Urinary bladder (tissue), 4 donors: ENCODE results near the gene AOPEP. TPM values are rescaled to one million over a fixed set of nuclear protein-coding genes. Genes with fewer than 3 reads are reported as not detected.

ENCODE experiments used
- DNase-seq: peaks from one replicate; pipeline ENCODE4 v3.0.0-alpha.2; 2015; ENCODE audit errors: extremely low spot score
- H3K27ac ChIP-seq: one replicate; pipeline ENCODE4 v1.5.1; 2013; ENCODE audit warnings: low read depth, mild to moderate bottlenecking, moderate library complexity
- H3K36me3 ChIP-seq: one replicate; pipeline ENCODE4 v1.6.1; 2013; ENCODE audit warnings: mild to moderate bottlenecking, moderate library complexity; ENCODE audit not compliant: insufficient read depth
- H3K4me1 ChIP-seq: one replicate; pipeline ENCODE4 v1.6.1; 2013; ENCODE audit warnings: mild to moderate bottlenecking, moderate library complexity; ENCODE audit not compliant: insufficient read depth
- H3K4me3 ChIP-seq: one replicate; pipeline ENCODE4 v1.5.1; 2013; ENCODE audit warnings: low read depth, low read length
- WGBS: extraction: QIAGEN DNeasy Blood & Tissue Kit; methylation state at CpG from one replicate; pipeline ENCODE4 v1.1.7; 2013; 5-methylcytosine and 5-hydroxymethylcytosine counted together
- polyA plus RNA-seq: library from polyadenylated mRNA; stranded (reverse); fragments of 200-250 nt; gene quantifications from one replicate; pipeline ENCODE4 v1.2.3, GENCODE V29; 2013
- total RNA-seq: library from RNA; depleted of rRNA; stranded (reverse); fragments of >200 nt; gene quantifications from one replicate; pipeline ENCODE4 v1.2.3, GENCODE V29; 2014
- donor health status: healthy with polysubstance abuse.
- donor health status: healthy.

The AOPEP gene
- total and polyA plus RNA-seq, 2 donors, result 99.2 to 136 TPM

- Histone ChIP-seq H3K27ac (no peak overlapping the region), H3K36me3 (no peaks in the 10 kb centered on the region), H3K4me3 (no peak overlapping the region), H3K4me1 (no peaks in the 10 kb centered on the region)
- WGBS, result 88% methylated on average over 4 of the region's 4 CpGs
- DNase-seq, result no peak
Measured at GRCh38 chr9:94699715-94700373, 26.7 kb upstream of the AOPEP start.

GRCh38 chr9:94700445-94700844 lies 26.1 kb upstream of the AOPEP start:
- 73% methylated on average over 3 of the region's 3 CpGs for WGBS
- no peak overlapping the region for H3K27ac ChIP-seq
- H3K36me3 ChIP-seq, result no peaks in the 10 kb centered on the region
- H3K4me3 ChIP-seq, result no peak overlapping the region
- no peak for DNase-seq
- no peaks in the 10 kb centered on the region for H3K4me1 ChIP-seq

GRCh38 chr9:94703488-94704140 lies 22.9 kb upstream of the AOPEP start:
- no peaks in the 10 kb centered on the region for H3K36me3 ChIP-seq
- no peaks in the 10 kb centered on the region for H3K4me1 ChIP-seq
- WGBS, result 43% methylated on average over 4 of the region's 4 CpGs
- H3K27ac ChIP-seq, result no peak overlapping the region
- H3K4me3 ChIP-seq, result no peak overlapping the region
- DNase-seq, result no peak

GRCh38 chr9:94705162-94705702 lies 21.3 kb upstream of the AOPEP start:
- 51% methylated on average over 7 of the region's 7 CpGs for WGBS

GRCh38 chr9:94706922-94707321 lies 19.6 kb upstream of the AOPEP start:
- H3K27ac ChIP-seq, result no peak overlapping the region
- 82% methylated on average over 5 of the region's 5 CpGs for WGBS
- no peaks in the 10 kb centered on the region for H3K4me1 ChIP-seq
- DNase-seq, result no peak
- no peaks in the 10 kb centered on the region for H3K36me3 ChIP-seq
- no peak overlapping the region for H3K4me3 ChIP-seq

More at GRCh38 chr9:94705162-94705702, 21.3 kb upstream of the AOPEP start:
- Histone ChIP-seq H3K4me1 (no peaks in the 10 kb centered on the region), H3K36me3 (no peaks in the 10 kb centered on the region), H3K27ac (peak overlapping the region; percentile 23), H3K4me3 (no peak overlapping the region)
- DNase-seq, result no peak

- Histone ChIP-seq H3K27ac (no peak overlapping the region), H3K36me3 (no peaks in the 10 kb centered on the region), H3K4me1 (no peaks in the 10 kb centered on the region), H3K4me3 (no peak overlapping the region)
- no peak for DNase-seq
- 70% methylated on average over 7 of the region's 7 CpGs for WGBS
Measured at GRCh38 chr9:94713436-94714215, 12.9 kb upstream of the AOPEP start.

- 73% methylated on average over 4 of the region's 4 CpGs for WGBS
- no peak overlapping the region for H3K4me3 ChIP-seq
- no peak for DNase-seq
- H3K27ac ChIP-seq, result no peak overlapping the region
- H3K4me1 ChIP-seq, result no peaks in the 10 kb centered on the region
- H3K36me3 ChIP-seq, result no peaks in the 10 kb centered on the region
Measured at GRCh38 chr9:94714494-94714893, 12.0 kb upstream of the AOPEP start.

GRCh38 chr9:94717761-94718160 lies 8.7 kb upstream of the AOPEP start:
- H3K36me3 ChIP-seq, result no peaks in the 10 kb centered on the region
- H3K4me1 ChIP-seq, result no peaks in the 10 kb centered on the region
- H3K27ac ChIP-seq, result no peak overlapping the region
- DNase-seq, result no peak
- 41% methylated on average over 3 of the region's 3 CpGs for WGBS
- H3K4me3 ChIP-seq, result no peak overlapping the region

GRCh38 chr9:94718936-94719335 lies 7.6 kb upstream of the AOPEP start:
- no peak for DNase-seq
- Histone ChIP-seq H3K4me3 (no peak overlapping the region), H3K4me1 (no peaks in the 10 kb centered on the region), H3K27ac (no peak overlapping the region), H3K36me3 (no peaks in the 10 kb centered on the region)
- WGBS, result 83% methylated on average over 1 of the region's 1 CpG

- 86% methylated on average over 4 of the region's 4 CpGs for WGBS
- H3K27ac ChIP-seq, result no peak overlapping the region
- no peak overlapping the region for H3K4me3 ChIP-seq
- DNase-seq, result no peak
- H3K4me1 ChIP-seq, result no peaks in the 10 kb centered on the region
- no peaks in the 10 kb centered on the region for H3K36me3 ChIP-seq
Measured at GRCh38 chr9:94719878-94720277, 6.6 kb upstream of the AOPEP start.

GRCh38 chr9:94720846-94721549 lies 5.5 kb upstream of the AOPEP start:
- Histone ChIP-seq H3K27ac (no peak overlapping the region), H3K4me3 (no peak overlapping the region), H3K4me1 (no peaks in the 10 kb centered on the region), H3K36me3 (no peaks in the 10 kb centered on the region)
- DNase-seq, result no peak
- WGBS, result 86% methylated on average over 5 of the region's 5 CpGs

- no peak overlapping the region for H3K4me3 ChIP-seq
- H3K4me1 ChIP-seq, result no peaks in the 10 kb centered on the region
- no peak overlapping the region for H3K27ac ChIP-seq
- DNase-seq, result no peak
- 91% methylated on average over 2 of the region's 2 CpGs for WGBS
- H3K36me3 ChIP-seq, result no peaks in the 10 kb centered on the region
Measured at GRCh38 chr9:94721754-94722153, 4.7 kb upstream of the AOPEP start.

- WGBS, result 84% methylated on average over 3 of the region's 3 CpGs
- no peak for DNase-seq
- Histone ChIP-seq H3K27ac (no peak overlapping the region), H3K36me3 (no peaks in the 10 kb centered on the region), H3K4me1 (no peaks in the 10 kb centered on the region), H3K4me3 (no peak overlapping the region)
Measured at GRCh38 chr9:94725293-94725692, 1.2 kb upstream of the AOPEP start.
